Nephron (organoid): ENCODE results near the gene PHACTR1.

Experiments
- H3K27ac Mint-ChIP-seq, 3 experiments: 2 replicates each; pipeline ENCODE4 v1.8.0; 2020; ENCODE audit warnings: mixed read lengths in 3 of 3, mild to moderate bottlenecking in 2 of 3, moderate library complexity in 1 of 3
- H3K27me3 Mint-ChIP-seq: 2 replicates; pipeline ENCODE4 v1.8.0; 2021; ENCODE audit warnings: low read depth, mild to moderate bottlenecking, moderate library complexity, mixed read lengths
- H3K36me3 Mint-ChIP-seq: 2 replicates; pipeline ENCODE4 v1.8.0; 2020; ENCODE audit warnings: low read depth, mixed read lengths
- H3K4me1 Mint-ChIP-seq: 2 replicates; pipeline ENCODE4 v1.8.0; 2020; ENCODE audit warnings: mixed read lengths
- H3K4me3 Mint-ChIP-seq, 3 experiments: 2 replicates each; pipeline ENCODE4 v1.8.0; 2020; ENCODE audit warnings: mild to moderate bottlenecking in 3 of 3, mixed read lengths in 3 of 3, moderate library complexity in 2 of 3
- H3K9me3 Mint-ChIP-seq: 2 replicates; pipeline ENCODE4 v1.8.0; 2020; ENCODE audit warnings: mixed read lengths
- TF ChIP-seq, protein P1 (sequence below), 3 experiments: fragments of 200-600 bp; sonication (generic); IDR thresholded peaks; one replicate each; pipeline ENCODE4 v1.5.0; 2021; ENCODE audit warnings: antibody characterized with exemption in 3 of 3; ENCODE audit not compliant: unreplicated experiment in 3 of 3

Gene PHACTR1

DNA sequence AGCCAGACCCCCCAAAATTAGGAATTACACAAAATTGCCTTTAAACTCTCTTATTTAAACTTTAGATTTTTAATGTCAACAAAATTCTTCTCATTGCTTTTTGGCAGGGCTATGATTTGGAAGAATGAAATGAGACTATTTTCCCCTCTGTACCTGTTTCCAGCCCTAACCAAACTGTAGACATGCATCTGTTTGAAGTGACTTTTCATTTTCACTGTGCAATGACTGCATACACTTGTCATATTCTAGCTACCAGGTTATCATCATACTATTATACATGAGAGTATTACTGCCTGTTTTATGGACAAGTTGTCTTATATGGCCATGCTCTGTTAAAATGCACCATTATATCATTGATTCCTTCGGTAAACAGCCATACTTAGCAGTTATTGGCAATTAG is 316.6 kb downstream of the PHACTR1 start:
- Mint-ChIP-seq H3K4me3 (no peak overlapping the region), H3K9me3 (no peaks in the 10 kb centered on the region), H3K36me3 (no peaks in the 10 kb centered on the region), H3K4me1 (no peaks in the 10 kb centered on the region), H3K27me3 (no peaks in the 10 kb centered on the region), H3K27ac (no peak overlapping the region)
- TF ChIP-seq, protein P1, sequence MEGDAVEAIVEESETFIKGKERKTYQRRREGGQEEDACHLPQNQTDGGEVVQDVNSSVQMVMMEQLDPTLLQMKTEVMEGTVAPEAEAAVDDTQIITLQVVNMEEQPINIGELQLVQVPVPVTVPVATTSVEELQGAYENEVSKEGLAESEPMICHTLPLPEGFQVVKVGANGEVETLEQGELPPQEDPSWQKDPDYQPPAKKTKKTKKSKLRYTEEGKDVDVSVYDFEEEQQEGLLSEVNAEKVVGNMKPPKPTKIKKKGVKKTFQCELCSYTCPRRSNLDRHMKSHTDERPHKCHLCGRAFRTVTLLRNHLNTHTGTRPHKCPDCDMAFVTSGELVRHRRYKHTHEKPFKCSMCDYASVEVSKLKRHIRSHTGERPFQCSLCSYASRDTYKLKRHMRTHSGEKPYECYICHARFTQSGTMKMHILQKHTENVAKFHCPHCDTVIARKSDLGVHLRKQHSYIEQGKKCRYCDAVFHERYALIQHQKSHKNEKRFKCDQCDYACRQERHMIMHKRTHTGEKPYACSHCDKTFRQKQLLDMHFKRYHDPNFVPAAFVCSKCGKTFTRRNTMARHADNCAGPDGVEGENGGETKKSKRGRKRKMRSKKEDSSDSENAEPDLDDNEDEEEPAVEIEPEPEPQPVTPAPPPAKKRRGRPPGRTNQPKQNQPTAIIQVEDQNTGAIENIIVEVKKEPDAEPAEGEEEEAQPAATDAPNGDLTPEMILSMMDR (IDR thresholded peaks at IDR 0.05; ENCODE audit: unreplicated experiment in 3 of 3) = no peak

DNA sequence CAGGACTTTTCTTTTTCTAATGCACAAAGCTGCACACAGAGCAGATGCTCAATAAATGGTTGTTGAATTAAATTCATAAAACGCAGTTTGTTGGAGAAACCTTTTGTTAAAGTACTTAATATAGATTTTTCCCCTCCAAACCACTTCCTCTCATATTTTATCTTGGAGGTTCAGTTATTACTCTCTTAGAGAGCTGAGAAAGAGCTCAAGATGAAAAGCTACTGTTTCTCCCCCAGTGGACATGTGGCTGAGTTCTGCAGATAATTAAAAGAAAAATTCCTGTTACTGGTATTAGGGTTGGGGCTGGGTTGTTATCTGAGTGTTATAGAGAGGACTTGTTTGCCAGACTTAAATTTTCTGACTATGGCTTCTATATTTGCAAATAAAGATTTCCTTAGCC is 317.7 kb downstream of the PHACTR1 start:
- H3K27me3 Mint-ChIP-seq = no peaks in the 10 kb centered on the region
- H3K27ac Mint-ChIP-seq = no peak overlapping the region
- peaks cover 5% of the 10 kb centered on the region for H3K4me1 Mint-ChIP-seq
- no peaks in the 10 kb centered on the region for H3K9me3 Mint-ChIP-seq
- H3K4me3 Mint-ChIP-seq = no peak overlapping the region
- no peaks in the 10 kb centered on the region for H3K36me3 Mint-ChIP-seq
- TF ChIP-seq, protein P1 (IDR thresholded peaks at IDR 0.05; ENCODE audit: unreplicated experiment in 3 of 3) = no peak

DNA sequence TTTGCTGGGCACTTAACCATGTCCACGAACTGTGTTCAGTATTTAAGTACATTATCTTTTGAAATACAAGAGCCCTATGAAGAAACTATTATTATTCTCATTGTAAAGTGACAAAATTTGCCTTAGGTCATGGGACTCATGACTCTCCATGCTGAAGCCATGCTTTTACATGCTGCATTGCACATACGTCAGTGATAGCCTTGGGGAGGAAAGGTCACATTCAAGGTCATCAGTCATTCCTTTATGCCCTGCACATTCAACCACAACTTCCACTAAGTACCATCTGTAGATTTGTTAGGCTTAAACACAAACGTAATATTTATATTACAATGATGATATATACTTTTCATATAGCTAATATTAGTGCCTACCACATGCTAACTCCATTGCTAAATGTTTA is 319.0 kb downstream of the PHACTR1 start:
- Mint-ChIP-seq H3K27me3 (no peaks in the 10 kb centered on the region), H3K4me3 (no peak overlapping the region), H3K27ac (no peak overlapping the region), H3K36me3 (no peaks in the 10 kb centered on the region), H3K4me1 (peaks cover 5% of the 10 kb centered on the region), H3K9me3 (no peaks in the 10 kb centered on the region)
- TF ChIP-seq, protein P1 (IDR thresholded peaks at IDR 0.05; ENCODE audit: unreplicated experiment in 3 of 3) = no peak

DNA sequence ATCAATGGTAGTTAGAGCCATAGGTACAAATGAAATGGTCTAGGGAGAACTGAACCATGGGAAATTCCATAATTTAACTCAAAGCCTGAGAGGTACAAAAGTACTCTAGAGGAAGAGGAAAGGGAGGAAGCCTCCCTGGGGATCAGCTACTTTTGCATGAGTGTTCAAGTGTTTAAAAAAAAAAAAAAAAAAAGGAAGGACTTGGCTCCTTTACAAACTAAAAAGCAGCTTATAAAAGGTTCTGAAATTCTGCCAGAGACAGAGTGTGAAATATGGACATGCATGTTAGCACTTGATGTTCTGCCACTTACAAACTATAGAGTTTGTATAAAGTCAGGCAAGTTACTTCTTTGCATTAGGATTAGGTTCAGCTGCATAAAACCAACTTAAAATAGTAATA is 321.7 kb downstream of the PHACTR1 start:
- Mint-ChIP-seq H3K36me3 (no peaks in the 10 kb centered on the region), H3K9me3 (no peaks in the 10 kb centered on the region), H3K4me3 (no peak overlapping the region), H3K27ac (no peak overlapping the region), H3K27me3 (no peaks in the 10 kb centered on the region), H3K4me1 (peaks cover 5% of the 10 kb centered on the region)
- TF ChIP-seq, protein P1 (IDR thresholded peaks at IDR 0.05; ENCODE audit: unreplicated experiment in 3 of 3) = no peak

DNA sequence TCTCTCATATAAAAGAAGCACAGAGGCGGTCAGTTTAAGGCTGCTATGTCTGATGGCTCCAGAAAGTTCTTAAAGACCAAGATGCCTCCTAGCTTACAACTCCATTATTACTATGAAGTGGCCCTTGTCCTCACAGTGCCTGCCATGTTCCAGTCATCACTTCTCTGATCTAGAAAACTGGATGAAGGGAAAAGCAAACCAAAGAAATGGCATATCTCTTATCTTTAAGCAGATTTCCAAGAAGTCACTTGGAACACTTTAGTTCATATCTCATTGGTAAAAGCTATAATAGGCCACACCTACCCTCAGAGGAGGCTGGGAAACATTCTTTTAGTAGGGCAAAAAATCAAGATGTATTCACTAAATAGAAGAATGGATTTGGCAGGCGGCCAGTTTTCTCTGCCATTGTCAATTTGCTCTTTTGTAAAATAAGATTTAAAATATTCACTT is 322.2 kb downstream of the PHACTR1 start:
- H3K27ac Mint-ChIP-seq = no peak overlapping the region
- no peaks in the 10 kb centered on the region for H3K27me3 Mint-ChIP-seq
- H3K4me3 Mint-ChIP-seq = no peak overlapping the region
- TF ChIP-seq, protein P1 (IDR thresholded peaks at IDR 0.05; ENCODE audit: unreplicated experiment in 3 of 3) = no peak
- no peaks in the 10 kb centered on the region for H3K36me3 Mint-ChIP-seq
- peaks cover 5% of the 10 kb centered on the region for H3K4me1 Mint-ChIP-seq
- no peaks in the 10 kb centered on the region for H3K9me3 Mint-ChIP-seq

DNA sequence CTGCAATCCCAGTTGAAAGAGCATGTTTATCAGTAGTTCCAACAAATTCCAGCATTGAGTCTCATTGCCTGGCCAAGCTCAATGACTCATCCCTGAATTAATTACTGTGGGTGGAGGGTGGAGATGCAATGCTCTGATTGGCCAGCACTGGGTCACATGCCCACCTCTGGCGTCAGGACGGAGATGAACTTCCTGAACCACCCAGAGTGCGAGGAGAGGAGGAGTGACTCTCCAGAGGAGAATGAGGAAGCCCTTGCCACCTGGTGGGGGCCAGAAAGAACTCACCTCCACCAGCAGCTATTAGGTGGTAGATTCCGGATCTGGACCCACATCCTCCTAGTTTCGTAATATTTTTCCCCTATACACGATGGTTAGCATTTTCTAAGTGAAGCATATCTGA is 327.8 kb downstream of the PHACTR1 start:
- Mint-ChIP-seq H3K36me3 (no peaks in the 10 kb centered on the region), H3K27me3 (no peaks in the 10 kb centered on the region), H3K4me1 (no peaks in the 10 kb centered on the region), H3K4me3 (no peak overlapping the region), H3K27ac (no peak overlapping the region), H3K9me3 (no peaks in the 10 kb centered on the region)
- TF ChIP-seq, protein P1 (IDR thresholded peaks at IDR 0.05; ENCODE audit: unreplicated experiment in 3 of 3) = no peak
